GM21526 (cell line): ENCODE measurements around the gene ADAMTSL3.
"Not testable (repeated sequence)": the region's sequence is repeated elsewhere in the genome, so short reads cannot be mapped to it uniquely, and the experiment has no call there.

ENCODE experiments used
- ATAC-seq: cut with Tn5 transposase; IDR thresholded peaks from one replicate; pipeline ENCODE4 v1.9.1; 2021; ENCODE audit warnings: moderate library complexity; ENCODE audit not compliant: unreplicated experiment, low FRiP score

Gene ADAMTSL3

DNA sequence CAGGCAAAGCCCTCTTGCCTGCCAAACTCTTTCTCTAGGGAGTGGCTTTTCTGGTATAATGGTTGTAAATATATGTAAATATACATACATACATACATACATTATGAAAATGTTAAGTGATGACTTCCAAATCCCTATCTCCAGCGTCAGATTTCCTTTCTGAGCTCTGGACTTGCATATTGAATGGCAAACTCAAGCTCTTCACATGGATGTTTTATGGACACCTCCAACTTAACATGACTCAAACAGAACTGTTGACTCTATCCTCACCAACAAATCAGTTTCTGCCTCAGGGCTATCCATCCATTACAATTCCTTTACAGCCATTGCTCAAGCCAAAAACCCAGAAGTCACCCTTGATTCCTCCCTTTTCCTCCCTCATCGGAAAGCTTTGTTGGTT is 45.1 kb downstream of the ADAMTSL3 start:
- ATAC-seq: no peak

DNA sequence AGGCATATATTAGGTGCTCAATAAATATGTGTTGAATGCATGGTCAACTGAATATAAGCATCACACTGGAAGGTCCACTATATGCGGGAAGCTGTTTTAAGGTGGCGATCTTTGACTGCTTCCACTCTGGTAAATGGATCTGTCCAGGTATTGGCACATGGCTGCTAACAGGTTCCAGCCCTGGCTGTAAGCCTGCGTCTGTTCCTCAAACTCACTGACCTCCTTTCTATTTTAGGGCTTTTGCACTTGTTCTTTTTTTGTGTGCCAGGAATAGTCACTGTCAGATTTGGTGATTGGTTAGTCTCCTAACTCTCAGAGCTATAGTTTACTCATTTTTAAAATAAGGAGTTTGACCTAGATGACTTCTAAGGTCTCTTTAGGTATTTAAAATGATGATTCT is 46.2 kb downstream of the ADAMTSL3 start:
- no peak for ATAC-seq

DNA sequence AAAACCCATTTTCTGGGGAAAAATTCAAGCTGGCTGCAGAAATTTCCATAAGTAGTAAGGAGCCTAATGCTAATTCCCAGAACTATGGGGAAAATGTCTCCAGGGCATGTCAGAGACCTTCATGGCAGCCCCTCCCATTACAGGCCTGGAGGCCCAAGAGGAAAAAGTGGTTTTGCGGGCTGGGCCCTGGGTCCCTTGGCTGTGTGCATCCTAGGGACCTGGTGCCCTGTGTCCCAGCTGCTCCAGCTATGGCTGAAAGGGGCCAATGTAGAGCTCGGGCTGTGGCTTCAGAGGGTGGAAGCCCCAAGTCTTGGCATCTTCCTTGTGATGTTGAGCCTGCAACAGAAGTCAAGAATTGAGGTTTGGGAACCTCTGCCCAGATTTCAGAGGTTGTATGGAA is 48.4 kb downstream of the ADAMTSL3 start:
- ATAC-seq: not testable (repeated sequence)

DNA sequence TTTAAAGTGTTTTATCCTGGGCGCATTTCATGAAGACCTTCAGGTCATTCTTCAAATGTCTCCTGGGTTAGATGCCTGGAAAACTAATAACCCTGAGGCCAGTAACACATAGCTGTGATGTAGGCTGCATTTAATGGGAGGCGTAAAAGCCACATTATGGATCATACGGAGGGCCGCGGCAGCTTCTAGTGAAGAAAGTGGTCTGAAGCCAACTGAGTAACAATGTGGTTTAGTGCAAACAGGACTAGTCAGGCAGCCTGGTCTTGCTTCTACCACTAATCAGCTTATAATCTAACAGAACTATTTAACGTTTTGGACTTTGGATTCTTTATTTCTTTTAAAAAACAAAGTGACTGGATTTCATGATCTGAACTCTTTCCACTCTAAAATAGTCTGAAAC is 54.4 kb downstream of the ADAMTSL3 start:
- ATAC-seq: no peak

DNA sequence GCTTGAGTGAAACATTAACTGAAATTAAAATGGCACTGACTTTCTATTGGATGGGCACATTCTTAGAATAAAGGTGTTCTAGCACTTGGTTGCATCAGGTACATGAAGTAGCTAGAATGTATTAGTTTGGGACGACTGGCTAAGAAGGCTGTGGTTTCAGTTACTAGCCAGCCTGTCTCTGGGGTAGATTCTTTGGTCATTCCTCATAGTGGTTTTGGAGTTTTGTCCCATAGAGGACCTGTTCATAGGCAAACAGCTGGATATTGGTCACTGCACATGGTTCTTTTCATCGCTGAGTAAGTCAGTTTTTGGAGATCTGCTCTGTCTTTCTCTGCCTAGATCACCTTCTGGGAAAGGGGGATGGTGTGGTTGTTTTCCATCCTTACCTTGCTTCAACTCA is 55.3 kb downstream of the ADAMTSL3 start:
- no peak for ATAC-seq

DNA sequence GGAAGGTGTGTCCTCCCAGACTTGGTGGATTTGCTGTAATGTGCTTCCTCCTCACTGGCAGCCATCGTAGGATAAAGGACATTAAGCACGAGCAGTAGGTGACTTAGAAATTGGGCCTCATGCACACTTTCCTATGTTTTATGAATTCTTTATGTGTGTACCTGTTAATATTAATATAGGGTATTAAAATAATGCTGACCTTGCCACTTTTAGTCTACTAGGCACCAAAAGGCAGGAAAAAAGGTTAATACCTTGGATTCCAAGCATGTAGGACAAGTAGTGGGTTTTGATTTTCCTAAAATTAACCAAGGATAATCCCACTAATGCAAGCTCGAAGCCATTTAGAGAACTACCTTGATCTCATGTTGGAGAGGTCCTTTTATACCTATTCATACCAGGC is 55.9 kb downstream of the ADAMTSL3 start:
- no peak for ATAC-seq

DNA sequence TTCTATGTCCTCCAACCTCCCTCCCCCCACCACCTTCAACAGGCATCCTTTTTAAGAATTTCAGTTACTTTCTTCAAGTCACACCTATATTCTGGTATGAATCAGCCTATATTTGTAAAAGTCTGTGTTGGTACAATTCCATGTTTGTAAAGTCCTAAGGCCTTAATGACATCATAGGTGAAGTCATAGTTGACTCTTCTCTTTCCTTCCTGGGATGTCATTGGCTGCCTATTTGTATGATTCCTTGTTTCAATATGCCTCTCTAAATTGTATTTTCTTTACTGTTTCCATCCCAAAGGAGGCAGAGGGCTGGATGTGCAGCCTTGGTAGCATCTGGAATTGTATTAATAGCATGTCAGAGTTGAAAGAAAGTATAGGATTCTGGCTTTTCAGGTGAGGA is 56.5 kb downstream of the ADAMTSL3 start:
- no peak for ATAC-seq

DNA sequence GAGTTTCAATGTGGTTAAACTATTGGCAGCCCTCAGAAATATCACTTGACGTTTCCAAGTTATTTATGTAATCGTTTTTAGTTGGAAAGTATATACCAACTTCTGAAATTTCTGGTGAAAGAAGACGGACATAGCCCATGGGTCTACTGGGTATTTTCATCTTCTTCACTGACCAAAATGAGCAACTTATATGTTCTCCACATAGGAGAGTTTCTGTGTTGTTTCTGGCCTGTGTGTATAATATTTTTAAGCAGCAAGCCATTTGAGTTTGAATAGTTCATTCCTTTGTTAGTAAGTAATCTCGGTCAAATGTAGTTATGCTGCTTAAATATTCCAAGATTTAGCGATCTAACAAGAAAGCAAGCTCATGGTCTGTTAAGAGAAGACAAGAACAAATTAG is 57.3 kb downstream of the ADAMTSL3 start:
- no peak for ATAC-seq

DNA sequence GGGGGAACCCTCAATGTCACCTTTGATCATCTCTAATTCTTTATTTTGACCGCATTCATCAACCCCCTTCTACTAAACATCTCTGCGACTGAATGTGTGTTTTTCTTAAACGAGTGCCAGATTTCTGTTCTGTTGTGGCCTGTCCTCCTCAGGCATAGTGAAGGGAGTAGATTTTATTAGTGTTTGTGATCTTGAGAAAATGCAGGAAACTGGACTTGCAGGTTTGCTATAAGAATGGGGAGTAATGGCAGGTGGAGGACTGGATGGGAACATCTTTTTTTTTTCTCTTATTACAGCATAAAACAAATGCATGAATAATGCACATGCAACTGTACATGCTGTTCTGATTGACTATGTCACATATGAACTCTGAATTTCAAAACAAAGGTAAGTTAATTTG is 59.3 kb downstream of the ADAMTSL3 start:
- no peak for ATAC-seq

DNA sequence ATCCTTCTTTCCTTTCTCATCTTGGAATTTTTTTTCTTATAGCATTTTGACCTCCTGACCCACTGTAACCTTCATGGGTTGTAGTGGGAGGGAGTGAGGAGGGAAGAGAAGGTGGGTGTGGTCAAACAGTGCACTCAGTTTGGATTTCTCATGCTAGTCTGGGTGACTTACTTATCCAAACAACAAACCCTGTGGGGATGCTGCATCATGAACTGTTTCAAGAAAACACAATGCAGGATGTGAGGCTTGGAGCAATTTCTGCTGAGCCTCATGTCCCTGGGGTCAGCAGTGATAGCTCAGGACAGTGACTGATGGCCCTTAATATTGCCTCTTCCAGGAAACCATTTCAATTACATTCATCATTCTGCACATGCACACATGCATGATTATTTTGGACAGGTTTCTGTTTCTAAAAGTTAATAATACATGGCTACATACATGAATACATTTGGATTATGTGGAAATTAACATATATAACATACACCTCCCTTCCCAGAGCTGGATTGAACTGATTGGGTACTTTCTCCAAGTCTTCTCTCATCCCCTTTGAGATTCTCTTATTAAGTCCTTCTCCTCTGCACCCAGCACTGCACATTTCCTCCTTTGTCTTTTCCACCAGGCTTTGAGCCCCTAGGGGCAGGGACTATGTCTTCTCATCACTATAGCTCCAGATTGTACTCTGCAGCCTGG is 61.2 kb downstream of the ADAMTSL3 start:
- ATAC-seq: no peak

DNA sequence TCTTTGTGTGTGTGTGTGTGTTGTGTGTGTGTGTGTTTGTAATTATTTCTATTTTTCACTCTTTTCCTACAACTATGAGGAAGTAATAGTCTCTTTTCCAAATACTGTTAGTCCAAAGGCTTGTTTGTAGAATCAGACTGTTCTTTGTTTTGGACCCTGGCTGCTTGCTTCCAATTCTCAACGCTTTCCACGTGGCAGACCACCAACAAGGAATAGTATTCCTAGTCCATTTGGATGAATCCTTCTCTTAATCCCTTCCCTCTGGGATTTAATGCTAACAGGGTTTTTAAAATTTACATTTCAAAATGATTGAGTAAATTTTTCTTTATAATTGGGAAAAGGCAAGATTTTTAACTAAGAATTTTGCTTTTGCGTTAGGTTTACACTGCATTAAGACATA is 62.7 kb downstream of the ADAMTSL3 start:
- ATAC-seq: no peak

DNA sequence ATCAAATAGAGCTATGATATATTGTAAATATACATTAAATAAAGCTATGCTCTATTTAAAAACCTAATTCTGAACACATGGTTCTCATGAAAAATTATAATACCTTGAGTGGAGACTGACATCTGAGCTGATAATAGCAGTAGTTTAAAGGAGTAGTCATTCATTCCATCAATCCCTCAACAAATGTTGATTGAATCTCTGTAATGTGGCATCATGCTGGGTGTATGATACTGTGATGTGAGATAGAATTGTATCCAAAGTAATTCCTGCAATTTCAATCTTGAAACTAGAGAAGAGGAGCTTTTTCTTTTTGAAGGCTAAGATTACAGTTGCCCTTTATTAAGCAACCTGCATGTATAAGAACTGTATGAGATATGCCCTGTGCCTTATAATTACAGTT is 63.1 kb downstream of the ADAMTSL3 start:
- no peak for ATAC-seq

DNA sequence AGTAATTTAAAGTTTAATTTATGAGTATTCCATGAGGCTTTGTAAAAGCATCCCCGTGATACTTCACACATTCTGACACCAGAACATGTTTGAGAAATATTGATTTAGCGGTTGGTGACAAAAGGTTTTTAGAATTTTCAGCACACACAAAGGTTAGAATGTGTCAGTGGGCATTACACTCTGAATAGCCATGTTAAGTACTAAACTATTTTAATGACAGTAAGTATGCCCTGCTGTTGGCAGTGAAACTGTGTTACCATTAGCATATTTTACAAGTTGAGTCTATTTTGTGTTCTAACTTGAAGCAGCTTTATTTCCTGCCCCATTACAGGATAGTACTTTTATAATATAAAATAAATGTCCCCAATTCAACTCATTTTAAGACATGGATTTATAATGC is 66.5 kb downstream of the ADAMTSL3 start:
- no peak for ATAC-seq

DNA sequence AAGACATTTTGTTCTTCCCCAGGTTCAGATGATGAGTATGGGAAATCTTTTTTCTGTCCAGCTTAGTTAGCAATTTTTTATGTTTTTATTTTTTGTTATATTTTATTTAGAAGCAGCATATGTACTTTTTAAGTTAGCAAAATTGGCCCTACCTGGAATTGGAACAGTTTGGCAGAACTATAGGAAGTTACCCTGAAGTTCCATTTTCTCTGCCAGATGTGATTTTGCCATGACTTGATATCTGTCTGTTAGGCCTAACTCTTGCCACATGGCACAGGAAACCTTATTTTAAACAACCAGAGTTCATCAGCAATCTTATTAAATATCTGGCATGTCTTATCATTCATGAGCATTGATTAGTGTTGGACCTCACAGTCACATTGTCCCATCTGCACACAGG is 67.1 kb downstream of the ADAMTSL3 start:
- ATAC-seq: no peak

DNA sequence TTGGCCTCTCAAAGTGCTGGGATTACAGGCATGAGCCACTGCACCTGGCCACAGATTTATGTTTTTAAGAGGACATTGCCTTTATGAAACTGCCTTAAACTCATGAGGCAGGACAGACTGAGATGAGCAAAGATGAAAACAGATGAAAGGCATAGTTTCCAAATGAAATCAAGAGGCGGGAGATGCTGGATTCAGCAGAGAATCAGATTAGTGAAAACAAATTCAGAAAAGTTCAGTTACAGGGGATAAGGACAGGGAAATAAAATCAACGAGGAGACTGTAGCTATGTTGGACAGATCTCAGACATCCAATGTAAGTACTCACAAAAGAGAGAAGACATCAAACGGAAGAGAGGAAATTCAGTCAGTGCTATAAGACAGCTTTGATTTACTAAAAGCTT is 68.1 kb downstream of the ADAMTSL3 start:
- ATAC-seq: no peak

DNA sequence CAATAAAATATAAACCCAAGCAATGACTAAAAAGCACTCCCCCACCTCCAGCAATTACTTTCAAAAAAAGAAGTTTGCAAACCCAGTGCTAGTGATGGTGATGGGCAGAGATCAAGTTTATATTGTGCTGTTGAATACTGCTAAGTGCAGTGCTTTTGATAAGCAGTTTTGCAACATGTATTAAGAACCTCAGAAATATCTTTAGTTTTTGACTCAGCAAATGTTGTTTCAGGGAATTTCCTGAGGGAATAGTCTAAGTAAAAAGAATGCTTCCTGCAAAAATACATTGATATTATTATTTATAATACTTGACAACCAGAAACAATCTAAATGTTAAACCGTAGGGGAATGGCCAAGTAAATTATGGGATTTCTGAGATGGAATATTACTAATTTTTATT is 69.3 kb downstream of the ADAMTSL3 start:
- no peak for ATAC-seq

DNA sequence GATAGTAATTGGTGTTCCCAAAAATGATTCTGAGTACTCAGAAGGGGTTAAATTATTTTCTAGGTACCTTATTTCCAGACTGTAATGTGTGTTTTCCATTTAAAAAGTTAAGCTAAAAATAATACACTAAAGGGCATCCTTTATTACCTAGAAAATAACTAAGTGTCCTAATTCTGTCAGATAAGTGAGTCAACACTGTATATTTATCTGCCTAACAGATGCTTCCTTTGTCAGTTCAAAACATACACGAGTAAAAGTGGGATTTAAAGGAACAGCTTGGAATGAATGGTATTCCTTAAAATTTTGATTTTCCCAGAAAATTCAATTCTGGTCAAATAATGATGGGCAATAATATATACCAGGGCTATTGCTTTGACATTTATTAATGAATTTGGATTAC is 78.3 kb downstream of the ADAMTSL3 start:
- no peak for ATAC-seq

DNA sequence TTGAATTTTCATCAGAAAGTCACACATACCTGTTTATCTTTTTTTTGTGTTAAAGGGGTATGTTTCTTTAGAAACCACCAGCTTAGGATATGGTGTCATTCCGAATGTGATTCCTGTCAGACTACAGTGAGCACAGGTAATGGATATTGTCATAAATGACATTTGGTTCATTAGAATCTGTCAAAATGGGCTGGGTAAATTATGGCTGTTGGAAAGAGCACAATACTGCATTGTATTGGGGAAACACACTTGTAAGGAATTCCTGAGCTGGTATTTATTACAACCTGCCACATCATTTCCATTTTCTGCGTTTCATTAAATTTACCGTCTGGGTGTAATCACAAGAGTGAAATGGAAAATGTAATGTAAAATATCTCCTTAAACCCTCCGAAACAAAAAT is 78.8 kb downstream of the ADAMTSL3 start:
- no peak for ATAC-seq

DNA sequence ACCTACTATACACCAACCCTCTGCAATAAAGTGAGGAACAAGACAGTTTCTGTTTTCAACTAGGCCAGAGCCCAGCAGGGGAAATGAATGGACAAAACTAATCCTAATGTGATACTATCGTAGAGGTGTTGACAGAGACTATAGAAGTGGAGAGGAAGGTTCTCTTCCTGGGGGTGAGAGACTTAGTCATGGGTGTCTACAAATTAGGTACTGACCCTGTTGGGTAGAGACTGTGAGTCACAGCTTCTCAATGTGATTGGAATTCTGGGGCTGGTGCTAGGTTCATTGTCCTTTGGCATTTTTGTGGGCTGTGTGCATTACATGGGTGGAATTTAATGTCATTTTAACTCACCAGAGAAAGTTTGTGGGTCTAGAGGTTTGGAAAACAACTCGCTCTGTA is 79.3 kb downstream of the ADAMTSL3 start:
- ATAC-seq: no peak

DNA sequence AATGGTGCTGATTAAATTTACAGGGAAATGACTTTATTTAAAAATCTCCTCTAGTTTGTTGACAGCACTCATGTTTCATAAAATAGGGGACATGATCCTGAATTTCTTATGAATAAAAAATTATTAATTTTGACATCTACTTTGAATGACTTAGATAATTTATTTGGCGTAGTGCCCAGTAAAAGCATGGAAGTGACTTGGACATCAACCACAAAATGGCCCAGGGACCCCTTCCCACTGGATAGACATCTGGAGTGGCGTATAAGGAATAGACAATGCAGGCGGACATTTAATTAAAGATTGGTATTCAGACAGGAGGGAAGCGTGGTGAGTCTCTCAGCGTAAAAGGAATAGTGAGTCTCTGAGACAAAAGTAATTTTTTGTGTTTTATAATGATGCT is 79.8 kb downstream of the ADAMTSL3 start:
- no peak for ATAC-seq

DNA sequence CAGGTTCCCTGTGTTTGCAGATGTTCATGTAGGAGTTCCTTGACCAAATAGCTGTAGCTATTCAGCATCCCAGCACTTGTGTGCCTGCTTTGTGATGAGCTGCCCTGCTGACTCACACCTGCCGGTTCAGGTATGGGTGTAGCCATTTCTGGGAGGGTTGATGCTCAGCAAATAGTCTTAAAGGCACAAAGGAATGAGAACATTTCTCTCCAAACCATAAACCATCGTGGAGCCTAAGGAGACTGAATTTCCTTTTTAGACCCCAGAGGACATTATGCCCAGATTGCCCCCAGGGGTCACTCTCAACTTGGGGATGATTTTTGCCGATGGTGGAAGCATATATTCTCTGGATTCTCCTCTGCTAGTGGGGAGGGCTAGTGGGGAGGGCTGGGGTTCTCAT is 80.6 kb downstream of the ADAMTSL3 start:
- ATAC-seq: no peak

DNA sequence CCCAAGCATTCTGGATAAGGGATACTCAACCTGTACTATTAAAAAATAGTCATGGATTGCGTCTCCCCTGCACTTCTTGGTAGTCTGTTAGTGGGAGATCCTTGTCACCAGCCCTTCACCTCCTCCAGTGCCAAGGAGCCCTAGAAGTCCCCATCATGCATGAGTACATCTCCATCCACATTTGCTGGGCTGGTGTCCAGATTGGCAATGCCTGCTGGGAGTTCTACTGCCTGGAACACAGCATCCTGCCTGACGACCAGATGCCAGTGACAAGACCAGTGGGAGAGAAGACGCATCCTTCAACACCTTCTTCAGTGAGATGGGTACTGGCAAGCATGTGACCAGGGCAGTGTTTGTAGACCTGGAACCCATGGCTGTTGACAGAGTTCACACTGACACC is 85.7 kb downstream of the ADAMTSL3 start:
- no peak for ATAC-seq

DNA sequence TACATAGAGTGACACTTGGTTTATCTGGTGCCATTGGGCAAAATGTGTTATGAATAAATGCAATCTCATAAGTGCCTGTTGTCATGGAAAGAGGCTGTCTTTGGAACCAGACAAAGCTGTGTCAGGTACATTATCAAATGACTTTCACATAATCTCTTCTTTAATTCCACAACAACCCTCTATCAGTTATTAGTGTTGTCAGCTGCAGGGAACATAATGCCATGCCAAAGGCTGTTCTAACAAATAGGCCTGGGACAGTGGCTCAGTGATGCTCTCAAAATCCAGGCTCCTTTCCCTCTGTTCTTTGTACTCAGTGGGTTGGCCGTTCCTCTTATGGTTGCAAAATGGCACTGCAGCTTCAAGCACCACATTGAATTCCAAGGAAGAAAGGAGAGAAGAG is 91.8 kb downstream of the ADAMTSL3 start:
- ATAC-seq: no peak
